HepG2 (cell line): ENCODE results near the gene PPP2R2D. TPM values are rescaled to one million over a fixed set of nuclear protein-coding genes. Genes with fewer than 3 reads are reported as not detected.

Experiments used
- ATAC-seq: fragments of 200-7000 bp; cut with Tn5 transposase; 3 replicates; pipeline ENCODE4 v1.9.1; 2020; ENCODE audit warnings: mild to moderate bottlenecking, moderate library complexity
- BruUV-seq: library from RNA; stranded (reverse); fragments of 400-500 nt; replicated peaks from 2 replicates; lab custom pipeline; 2021; lab: Mats Ljungman, UMichigan
- CTCF ChIA-PET: fragments of 300-600 bp; formaldehyde crosslinking; extraction: SDS; loops from one replicate; lab custom pipeline; 2021; ENCODE audit warnings: low total read pairs, inconsistent platforms, low intra/inter-chr PET ratio; lab: Yijun Ruan, JAX
- POLR2A ChIA-PET: fragments of 350-600 bp; sonication (Branson Sonifier 250); formaldehyde crosslinking; loops from one replicate; lab custom pipeline; 2020; ENCODE audit warnings: antibody characterized with exemption, inconsistent platforms; lab: Yijun Ruan, JAX
- DNase-seq: peaks from one replicate; pipeline ENCODE4 v3.0.0-alpha.2; 2015; ENCODE audit warnings: low spot score
- FAIRE-seq: peaks from 3 replicates; lab custom pipeline; 2011; peaks lifted over from hg19 to GRCh38; lab: Jason Lieb, UNC
- H2AFZ ChIP-seq: one replicate; pipeline ENCODE4 v1.6.1; 2011; ENCODE audit warnings: low read length, inconsistent platforms
- H3K27ac ChIP-seq: fragments of 300-600 bp; 3 replicates; pipeline ENCODE4 v1.8.0; 2011; ENCODE audit warnings: mixed run types, mild to moderate bottlenecking, mixed read lengths, low read length, inconsistent platforms; ENCODE audit not compliant: insufficient read depth; ENCODE audit errors: extremely low read length
- H3K27me3 ChIP-seq, 2 experiments: fragments of 200-600 bp in 1 of 2; 2 replicates in 1 of 2; 3 replicates in 1 of 2; pipeline versions ENCODE4 v1.6.0 to v1.8.0; 2011; ENCODE audit warnings: low read length in 2 of 2, mild to moderate bottlenecking in 2 of 2, moderate library complexity in 2 of 2, inconsistent platforms in 1 of 2; ENCODE audit not compliant: insufficient read depth in 2 of 2, control insufficient read depth in 1 of 2
- H3K36me3 ChIP-seq, 2 experiments: fragments of 200-600 bp in 1 of 2; replicated peaks in 1 of 2; 2 replicates in 1 of 2; 3 replicates in 1 of 2; pipeline versions ENCODE4 v1.5.1 to v1.8.0; 2011; ENCODE audit warnings: low read length in 2 of 2, inconsistent platforms in 1 of 2; ENCODE audit not compliant: insufficient read depth in 2 of 2, control insufficient read depth in 1 of 2
- H3K4me1 ChIP-seq: 2 replicates; pipeline ENCODE4 v1.5.1; 2012; ENCODE audit warnings: low read length, inconsistent platforms; ENCODE audit not compliant: insufficient read depth
- H3K4me2 ChIP-seq: 2 replicates; pipeline ENCODE4 v1.6.0; 2011; ENCODE audit warnings: low read depth, low read length, inconsistent platforms
- H3K4me3 ChIP-seq, 3 experiments: fragments of 200-600 bp in 1 of 3; sonication (generic), shearing (Covaris generic) in 1 of 3; replicated peaks in 1 of 3; 2 replicates each; pipeline ENCODE4 v1.5.1; 2011 to 2016; ENCODE audit warnings: low read length in 3 of 3, inconsistent platforms in 2 of 3, low read depth in 2 of 3, mild to moderate bottlenecking in 2 of 3, control low read depth in 1 of 3, mixed read lengths in 1 of 3; ENCODE audit not compliant: insufficient read depth in 1 of 3
- H3K79me2 ChIP-seq: one replicate; pipeline ENCODE4 v1.6.1; 2011; ENCODE audit warnings: low read length, inconsistent platforms; ENCODE audit not compliant: insufficient read depth
- H3K9ac ChIP-seq: 2 replicates; pipeline ENCODE4 v1.6.0; 2011; ENCODE audit warnings: mild to moderate bottlenecking, low read depth, low read length, inconsistent platforms; ENCODE audit not compliant: insufficient read depth
- H3K9me3 ChIP-seq: 2 replicates; pipeline ENCODE4 v1.5.1; 2012; ENCODE audit warnings: mild to moderate bottlenecking, low read length
- H4K20me1 ChIP-seq: 2 replicates; pipeline ENCODE4 v1.6.0; 2011; ENCODE audit warnings: inconsistent platforms, mild to moderate bottlenecking, low read length, moderate library complexity; ENCODE audit not compliant: insufficient read depth
- CBX5 ChIP-seq: sonication (generic); formaldehyde crosslinking; IDR thresholded peaks from 2 replicates; pipeline ENCODE4 v1.4.0; 2020; ENCODE audit warnings: missing genetic modification reagents, borderline replicate concordance
- CREM ChIP-seq, 2 experiments: sonication (generic) in 1 of 2; formaldehyde crosslinking in 1 of 2; IDR thresholded peaks; 2 replicates each; pipeline versions ENCODE4 v1.4.0 to v1.6.1; 2016 to 2020; ENCODE audit warnings: antibody characterized with exemption in 1 of 2, mild to moderate bottlenecking in 1 of 2, missing genetic modification reagents in 1 of 2
- IRX3 ChIP-seq: sonication (generic); formaldehyde crosslinking; IDR thresholded peaks from 2 replicates; pipeline ENCODE4 v1.8.1; 2023; ENCODE audit warnings: mild to moderate bottlenecking, low read depth, missing genetic modification reagents, borderline replicate concordance
- KDM4B ChIP-seq: sonication (generic); formaldehyde crosslinking; IDR thresholded peaks from 2 replicates; pipeline ENCODE4 v1.4.0; 2020; ENCODE audit warnings: missing genetic modification reagents
- KLF13 ChIP-seq: sonication (generic); formaldehyde crosslinking; IDR thresholded peaks from 2 replicates; pipeline ENCODE4 v1.4.0; 2020; ENCODE audit warnings: mild to moderate bottlenecking, missing genetic modification reagents
- MXD4 ChIP-seq: IDR thresholded peaks from 2 replicates; pipeline ENCODE4 v1.6.1; 2016; ENCODE audit warnings: mild to moderate bottlenecking, missing biosample characterization, missing genetic modification reagents
- NR2C2 ChIP-seq: sonication (generic); formaldehyde crosslinking; IDR thresholded peaks from 2 replicates; pipeline ENCODE4 v1.4.0; 2020; ENCODE audit warnings: missing genetic modification reagents, mild to moderate bottlenecking, moderate library complexity, borderline replicate concordance
- SETDB1 ChIP-seq: sonication (generic); formaldehyde crosslinking; IDR thresholded peaks from 2 replicates; pipeline ENCODE4 v1.5.1; 2020; ENCODE audit warnings: missing genetic modification reagents, mild to moderate bottlenecking, borderline replicate concordance
- SOX6 ChIP-seq, 2 experiments: fragments of 450-650 bp in 1 of 2; sonication (generic) in 1 of 2; formaldehyde crosslinking in 1 of 2; IDR thresholded peaks; 2 replicates each; pipeline versions ENCODE4 v1.4.0 to v1.6.1; 2017 to 2020; ENCODE audit warnings: antibody characterized with exemption in 1 of 2, mild to moderate bottlenecking in 1 of 2, missing genetic modification reagents in 1 of 2
- SRF ChIP-seq: IDR thresholded peaks from 2 replicates; pipeline ENCODE4 v1.6.1; 2011; ENCODE audit warnings: mild to moderate bottlenecking, low read depth, low read length, moderate library complexity
- TCF7 ChIP-seq: sonication (generic); IDR thresholded peaks from 2 replicates; pipeline ENCODE4 v1.6.1; 2016; ENCODE audit warnings: antibody characterized with exemption, low read depth
- ZNF292 ChIP-seq: sonication (generic); formaldehyde crosslinking; IDR thresholded peaks from 2 replicates; pipeline ENCODE4 v1.8.1; 2022; ENCODE audit warnings: mild to moderate bottlenecking, low read depth, missing genetic modification reagents, borderline replicate concordance
- ZNF383 ChIP-seq: sonication (generic); formaldehyde crosslinking; IDR thresholded peaks from 2 replicates; pipeline ENCODE4 v1.4.0; 2020; ENCODE audit warnings: missing genetic modification reagents, mild to moderate bottlenecking, borderline replicate concordance
- ZNF44 ChIP-seq: sonication (generic); formaldehyde crosslinking; IDR thresholded peaks from 2 replicates; pipeline ENCODE4 v1.5.1; 2020; ENCODE audit warnings: mild to moderate bottlenecking, missing genetic modification reagents
- ZNF510 ChIP-seq: sonication (generic); formaldehyde crosslinking; IDR thresholded peaks from 2 replicates; pipeline ENCODE4 v1.4.0; 2020; ENCODE audit warnings: low read depth, mild to moderate bottlenecking, missing genetic modification reagents
- ZNF564 ChIP-seq: sonication (generic); formaldehyde crosslinking; IDR thresholded peaks from 2 replicates; pipeline ENCODE4 v1.8.1; 2023; ENCODE audit warnings: mild to moderate bottlenecking, missing genetic modification reagents
- ZNF567 ChIP-seq: sonication (generic); formaldehyde crosslinking; IDR thresholded peaks from 2 replicates; pipeline ENCODE4 v1.8.1; 2023; ENCODE audit warnings: mild to moderate bottlenecking, missing genetic modification reagents, borderline replicate concordance
- ZNF607 ChIP-seq: sonication (generic); formaldehyde crosslinking; IDR thresholded peaks from 2 replicates; pipeline ENCODE4 v1.5.1; 2020; ENCODE audit warnings: missing genetic modification reagents, mild to moderate bottlenecking, borderline replicate concordance
- ZNF878 ChIP-seq: sonication (generic); formaldehyde crosslinking; IDR thresholded peaks from 2 replicates; pipeline ENCODE4 v1.8.1; 2023; ENCODE audit warnings: mild to moderate bottlenecking, missing genetic modification reagents, moderate library complexity
- WGBS: methylation state at CpG from one replicate; pipeline ENCODE4 v1.1.6; 2017; ENCODE audit warnings: low lambda C conversion rate; 5-methylcytosine and 5-hydroxymethylcytosine counted together
- in situ Hi-C: cut with HindIII; loops from 2 replicates; pipeline ENCODE4 v1.10.0; 2017; ENCODE audit warnings: low pct_unique_long_range_greater_than_20kb; ENCODE audit not compliant: extremely low pct_ligation_motif_present
- intact Hi-C: fragments of 100-400 bp; cut with micrococcal nuclease; formaldehyde crosslinking; loops from one replicate; pipeline ENCODE4 v1.10.0; 2022; ENCODE audit not compliant: unreplicated experiment
- polyA plus RNA-seq, 8 experiments: library from polyadenylated mRNA; depleted of rRNA in 3 of 8; stranded (reverse) in 7 of 8; unstranded in 1 of 8; fragments of >200 nt; fragmentation: Illumina TruSeq in 4 of 8; extraction: Trizol in 4 of 8; gene quantifications; 2 replicates each; pipeline versions ENCODE4 v1.2.1 to v1.2.3, GENCODE V29; 2011 to 2016; ENCODE audit warnings: low read depth in 4 of 8, missing spikeins in 1 of 8, mixed read lengths in 1 of 8; ENCODE audit not compliant: insufficient read depth in 1 of 8
- total RNA-seq, 5 experiments: library from RNA; depleted of rRNA; stranded (reverse); fragments of >200 nt; fragmentation: Illumina TruSeq; extraction: Trizol; gene quantifications; 2 replicates each; pipeline ENCODE4 v1.2.3, GENCODE V29; 2016; ENCODE audit warnings: low read depth in 1 of 5
- TF ChIP-seq, protein P1 (sequence below): sonication (generic); formaldehyde crosslinking; IDR thresholded peaks from 2 replicates; pipeline ENCODE4 v1.5.0; 2020; ENCODE audit warnings: missing genetic modification reagents
- TF ChIP-seq, protein P2 (sequence below): sonication (generic); IDR thresholded peaks from 2 replicates; pipeline ENCODE4 v1.6.1; 2016; ENCODE audit warnings: low read depth, borderline replicate concordance

The PPP2R2D gene
- total and polyA plus RNA-seq, 2 of the 13 experiments (the other 11 are each of a cell fraction or from before 2014, with no cell fraction given): 32.7 to 33.2 TPM

GRCh38 chr10:131998845-131999681, 98.3 kb downstream of the PPP2R2D start:
- H4K20me1 ChIP-seq: no peaks in the 10 kb centered on the region
- WGBS: 43% methylated on average over 6 of the region's 18 CpGs
- H2AFZ ChIP-seq: no peak overlapping the region
- peaks cover 89% of the 10 kb centered on the region for H3K4me1 ChIP-seq
- no peak for FAIRE-seq
- H3K4me3 ChIP-seq: peak overlapping the region in 2 of 3 experiments; percentile 15 to 53; a peak in 3 of 6 replicates
- H3K36me3 ChIP-seq: no peaks in the 10 kb centered on the region
- peak overlapping the region; percentile 79 for H3K4me2 ChIP-seq
- H3K9ac ChIP-seq: peak overlapping the region; percentile 35; the same call in 1 of the 2 replicates
- intact Hi-C loops: no loop called here
- ChIA-PET POLR2A (interaction anchor here (0.9 to 4.7 kb wide), 4 partner anchors 15 to 107 kb away, joined by 3 to 49 read pairs (median 4); partner anchors contain the start of gene BNIP3), CTCF (no interaction called here)
- 0 out of 5 replicates have a peak, but pooled peaks cover 0 to 2% of the 10 kb centered on the region in 2 experiments for H3K27me3 ChIP-seq
- ATAC-seq: peak; percentile 13
- no TSS peak for BruUV-seq
- in situ Hi-C loops: no loop called here
- H3K9me3 ChIP-seq: no peaks in the 10 kb centered on the region
- peak; percentile 24 for DNase-seq
- peak overlapping the region; percentile 81 for H3K27ac ChIP-seq
- H3K79me2 ChIP-seq: no peaks in the 10 kb centered on the region
- TF ChIP-seq IRX3 (no peak), SRF (no peak), ZNF567 (CRISPR knock-in tag) (no peak), ZNF510 (CRISPR knock-in tag) (no peak), TCF7 (no peak), ZNF292 (CRISPR knock-in tag) (peak; percentile 19; the same call in 1 of the 2 replicates), CREM (IDR thresholded peaks at IDR 0.05) (no peak), CREM (CRISPR knock-in tag; IDR thresholded peaks at IDR 0.05) (no peak), ZNF564 (no peak), SOX6 (IDR thresholded peaks at IDR 0.05) (no peak), SOX6 (CRISPR knock-in tag; IDR thresholded peaks at IDR 0.05) (0 out of 2 replicates have a peak, but pooled peaks have one; percentile 12), CBX5 (no peak), ZNF878 (CRISPR knock-in tag) (no peak), SETDB1 (no peak), MXD4 (CRISPR knock-in tag) (peak; percentile 13; the same call in 1 of the 2 replicates), ZNF44 (CRISPR knock-in tag) (no peak), KLF13 (CRISPR knock-in tag) (no peak), NR2C2 (CRISPR knock-in tag) (no peak), KDM4B (CRISPR knock-in tag) (no peak), ZNF383 (CRISPR knock-in tag) (no peak), ZNF607 (CRISPR knock-in tag) (0 out of 2 replicates have a peak, but pooled peaks have one; percentile 15)
- TF ChIP-seq, protein P1, sequence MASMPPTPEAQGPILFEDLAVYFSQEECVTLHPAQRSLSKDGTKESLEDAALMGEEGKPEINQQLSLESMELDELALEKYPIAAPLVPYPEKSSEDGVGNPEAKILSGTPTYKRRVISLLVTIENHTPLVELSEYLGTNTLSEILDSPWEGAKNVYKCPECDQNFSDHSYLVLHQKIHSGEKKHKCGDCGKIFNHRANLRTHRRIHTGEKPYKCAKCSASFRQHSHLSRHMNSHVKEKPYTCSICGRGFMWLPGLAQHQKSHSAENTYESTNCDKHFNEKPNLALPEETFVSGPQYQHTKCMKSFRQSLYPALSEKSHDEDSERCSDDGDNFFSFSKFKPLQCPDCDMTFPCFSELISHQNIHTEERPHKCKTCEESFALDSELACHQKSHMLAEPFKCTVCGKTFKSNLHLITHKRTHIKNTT (CRISPR knock-in tag): no peak
- TF ChIP-seq, protein P2, sequence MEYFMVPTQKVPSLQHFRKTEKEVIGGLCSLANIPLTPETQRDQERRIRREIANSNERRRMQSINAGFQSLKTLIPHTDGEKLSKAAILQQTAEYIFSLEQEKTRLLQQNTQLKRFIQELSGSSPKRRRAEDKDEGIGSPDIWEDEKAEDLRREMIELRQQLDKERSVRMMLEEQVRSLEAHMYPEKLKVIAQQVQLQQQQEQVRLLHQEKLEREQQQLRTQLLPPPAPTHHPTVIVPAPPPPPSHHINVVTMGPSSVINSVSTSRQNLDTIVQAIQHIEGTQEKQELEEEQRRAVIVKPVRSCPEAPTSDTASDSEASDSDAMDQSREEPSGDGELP: no peak
